C4-2B (cell line): ENCODE measurements around the gene ATP8B4.

Source experiments
- CTCF ChIP-seq: fragments of 450-650 bp; conservative IDR thresholded peaks from 2 replicates; pipeline ENCODE4 v1.5.1; 2017; ENCODE audit warnings: mild to moderate bottlenecking
- ZFX ChIP-seq: fragments of 450-650 bp; IDR thresholded peaks from 2 replicates; pipeline ENCODE4 v1.6.1; 2017

- TF ChIP-seq CTCF (no peak), ZFX (no peak)
These were observed 101.5 kb downstream of the ATP8B4 start for GRCh38 chr15:50017522-50017921.
